Retinal pigment epithelial cell (primary cell): Measurements from ENCODE around the gene ADAM12.
"Not testable (repeated sequence)": the region's sequence is repeated elsewhere in the genome, so short reads cannot be mapped to it uniquely, and the experiment has no call there.

ENCODE experiments used
- DNase-seq: peaks from one replicate; pipeline ENCODE4 v3.0.0-alpha.2; 2010; ENCODE audit warnings: low read depth
- H3K4me3 ChIP-seq: 2 replicates; pipeline ENCODE4 v1.5.1; 2011; ENCODE audit warnings: mild to moderate bottlenecking, low read length, control low read depth, moderate library complexity
- TF ChIP-seq, protein P1 (sequence below): conservative IDR thresholded peaks from 2 replicates; pipeline ENCODE4 v1.5.1; 2011; ENCODE audit warnings: low read depth, low read length, control low read depth, inconsistent platforms

ADAM12 gene

DNA sequence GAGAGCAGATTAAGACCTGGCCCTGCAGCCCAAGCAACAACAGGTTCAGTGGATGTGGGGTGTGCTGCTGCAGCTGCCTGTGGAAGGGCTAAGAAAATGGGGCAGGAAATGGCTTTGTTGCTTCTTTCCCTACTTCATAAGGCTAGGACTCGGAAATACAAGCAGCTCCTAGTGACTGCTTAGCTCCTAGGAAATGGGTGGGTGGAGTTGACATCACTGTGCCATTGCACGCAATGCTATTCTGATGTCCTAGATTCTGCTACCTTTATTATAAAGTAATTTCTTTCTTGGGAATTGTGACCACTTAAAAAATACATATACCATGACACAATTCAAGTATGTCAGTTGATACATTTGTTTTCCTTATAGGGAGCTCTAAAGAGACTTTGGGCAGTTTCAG is 336.1 kb downstream of the ADAM12 start:
- DNase-seq: no peak
- TF ChIP-seq, protein P1, sequence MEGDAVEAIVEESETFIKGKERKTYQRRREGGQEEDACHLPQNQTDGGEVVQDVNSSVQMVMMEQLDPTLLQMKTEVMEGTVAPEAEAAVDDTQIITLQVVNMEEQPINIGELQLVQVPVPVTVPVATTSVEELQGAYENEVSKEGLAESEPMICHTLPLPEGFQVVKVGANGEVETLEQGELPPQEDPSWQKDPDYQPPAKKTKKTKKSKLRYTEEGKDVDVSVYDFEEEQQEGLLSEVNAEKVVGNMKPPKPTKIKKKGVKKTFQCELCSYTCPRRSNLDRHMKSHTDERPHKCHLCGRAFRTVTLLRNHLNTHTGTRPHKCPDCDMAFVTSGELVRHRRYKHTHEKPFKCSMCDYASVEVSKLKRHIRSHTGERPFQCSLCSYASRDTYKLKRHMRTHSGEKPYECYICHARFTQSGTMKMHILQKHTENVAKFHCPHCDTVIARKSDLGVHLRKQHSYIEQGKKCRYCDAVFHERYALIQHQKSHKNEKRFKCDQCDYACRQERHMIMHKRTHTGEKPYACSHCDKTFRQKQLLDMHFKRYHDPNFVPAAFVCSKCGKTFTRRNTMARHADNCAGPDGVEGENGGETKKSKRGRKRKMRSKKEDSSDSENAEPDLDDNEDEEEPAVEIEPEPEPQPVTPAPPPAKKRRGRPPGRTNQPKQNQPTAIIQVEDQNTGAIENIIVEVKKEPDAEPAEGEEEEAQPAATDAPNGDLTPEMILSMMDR: no peak
- no peak overlapping the region for H3K4me3 ChIP-seq

DNA sequence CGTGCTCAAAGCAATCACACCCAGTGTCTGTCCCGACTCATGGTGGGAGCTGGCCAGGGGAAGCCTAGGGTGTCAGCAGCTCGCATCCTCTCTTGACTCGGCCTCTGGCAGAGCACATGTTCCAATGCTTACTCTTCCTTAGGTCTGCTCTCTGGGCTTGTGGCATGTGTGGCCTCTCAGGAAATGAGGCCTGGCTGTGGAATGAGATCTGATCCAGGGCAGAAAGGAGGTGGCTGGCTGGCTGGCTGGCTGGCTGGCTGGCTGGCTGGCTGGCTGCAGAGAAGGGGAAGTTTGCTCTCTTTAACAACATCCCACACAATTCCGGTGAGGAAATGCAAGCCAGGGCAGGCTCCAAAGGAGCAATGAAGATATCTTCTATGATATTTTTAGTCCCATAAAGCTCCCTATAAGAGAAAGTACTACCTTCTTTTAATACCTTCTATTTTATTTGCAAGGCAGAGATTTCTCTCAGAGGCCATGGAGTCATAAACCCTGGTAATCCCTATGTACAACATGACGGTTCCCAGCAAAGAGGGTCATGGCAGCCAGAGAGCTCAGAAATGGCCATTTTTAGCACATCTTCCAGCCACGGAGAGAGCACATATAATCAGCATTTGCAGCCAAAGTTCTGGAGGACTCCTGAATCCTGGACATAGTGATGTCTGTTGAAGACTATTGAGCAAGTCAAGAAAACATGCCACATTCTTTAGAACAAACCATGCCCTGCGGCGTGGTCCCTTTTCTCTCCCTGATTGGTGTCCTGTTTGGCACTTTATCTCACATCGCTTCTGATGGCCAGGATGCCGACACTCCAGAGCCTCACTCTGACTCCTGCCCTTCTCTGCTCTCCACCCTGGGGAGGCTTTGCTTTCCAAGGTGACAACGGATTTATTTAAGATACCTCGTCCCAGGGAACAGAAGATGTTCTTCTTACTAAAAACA is 338.2 kb downstream of the ADAM12 start:
- no peak overlapping the region for H3K4me3 ChIP-seq
- TF ChIP-seq, protein P1: no peak
- DNase-seq: no peak

DNA sequence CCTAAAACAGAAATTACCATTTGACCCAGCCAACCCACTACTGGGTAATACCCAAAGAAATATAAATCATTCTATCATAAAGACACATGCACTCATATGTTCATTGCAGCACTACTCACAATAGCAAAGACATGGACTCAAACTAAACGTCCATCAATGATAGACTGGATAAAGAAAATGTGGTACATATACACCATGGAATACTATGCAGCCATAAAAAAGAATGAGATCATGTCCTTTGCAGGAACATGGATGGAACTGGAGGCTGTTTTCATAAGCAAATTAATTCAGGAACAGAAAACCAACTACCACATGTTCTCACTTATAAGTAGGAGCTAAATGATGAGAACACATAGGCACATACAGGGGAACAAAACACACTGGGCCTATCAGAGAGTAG is 340.5 kb downstream of the ADAM12 start:
- H3K4me3 ChIP-seq, DNase-seq: not testable (repeated sequence)

DNA sequence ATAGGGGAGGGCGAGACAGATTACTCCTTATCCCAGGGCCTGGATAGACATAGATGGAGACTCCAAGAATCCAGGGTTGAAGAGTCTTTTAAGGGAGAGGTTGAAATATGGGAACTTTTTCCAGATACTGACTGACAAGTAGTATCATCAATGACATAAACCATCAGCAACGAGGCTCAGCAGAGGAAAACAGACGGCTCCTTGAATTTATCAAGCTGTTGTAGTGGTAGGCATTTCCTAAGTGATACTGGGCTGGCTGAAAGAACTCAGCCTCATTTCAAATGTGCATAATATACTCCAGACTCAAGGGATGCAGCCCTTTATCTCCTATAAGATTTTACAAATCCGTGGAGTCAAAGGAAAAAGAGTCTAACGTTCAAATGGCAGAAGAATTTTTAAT is 341.4 kb downstream of the ADAM12 start:
- TF ChIP-seq, protein P1: no peak
- no peak overlapping the region for H3K4me3 ChIP-seq
- no peak for DNase-seq

DNA sequence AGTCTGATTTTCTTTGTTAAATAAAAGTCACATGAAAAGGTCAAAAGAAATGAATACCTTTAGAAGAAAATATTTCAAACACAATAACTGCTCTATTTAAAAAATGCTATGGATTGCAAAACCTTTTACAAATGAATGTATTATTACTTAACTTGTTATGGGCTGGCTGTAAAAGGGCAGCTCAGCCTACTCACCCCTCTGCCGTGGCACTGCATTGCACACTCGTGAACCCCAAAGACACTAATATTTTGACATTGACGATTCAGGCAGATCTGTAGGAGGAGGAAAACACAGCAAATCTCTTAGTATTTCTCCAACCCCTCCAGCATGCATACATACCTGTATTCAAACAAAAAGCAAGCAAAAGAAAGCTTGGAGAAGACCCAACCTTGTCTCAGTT is 342.4 kb downstream of the ADAM12 start:
- no peak overlapping the region for H3K4me3 ChIP-seq
- DNase-seq: no peak
- TF ChIP-seq, protein P1: no peak

DNA sequence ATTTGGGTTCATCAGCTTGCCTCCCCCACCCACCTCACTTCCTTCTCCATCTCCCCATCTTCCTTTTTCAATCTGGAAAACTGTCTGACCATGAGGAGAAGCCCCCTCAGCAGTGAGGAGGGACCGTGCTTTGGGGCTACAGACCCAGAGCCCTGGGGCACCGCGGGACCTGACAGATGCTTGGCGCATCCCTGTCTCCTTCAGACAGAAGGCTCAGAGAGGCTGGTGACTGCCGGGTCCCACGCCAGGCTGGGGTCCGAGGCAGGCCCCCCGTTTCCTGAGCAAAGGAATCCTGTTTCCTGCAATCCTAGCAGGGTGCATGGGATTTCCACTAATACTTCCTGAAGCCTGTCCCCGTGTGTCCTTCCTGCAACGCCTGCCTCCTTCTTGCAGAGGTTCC is 344.9 kb downstream of the ADAM12 start:
- DNase-seq: no peak
- H3K4me3 ChIP-seq: no peak overlapping the region
- TF ChIP-seq, protein P1: no peak

DNA sequence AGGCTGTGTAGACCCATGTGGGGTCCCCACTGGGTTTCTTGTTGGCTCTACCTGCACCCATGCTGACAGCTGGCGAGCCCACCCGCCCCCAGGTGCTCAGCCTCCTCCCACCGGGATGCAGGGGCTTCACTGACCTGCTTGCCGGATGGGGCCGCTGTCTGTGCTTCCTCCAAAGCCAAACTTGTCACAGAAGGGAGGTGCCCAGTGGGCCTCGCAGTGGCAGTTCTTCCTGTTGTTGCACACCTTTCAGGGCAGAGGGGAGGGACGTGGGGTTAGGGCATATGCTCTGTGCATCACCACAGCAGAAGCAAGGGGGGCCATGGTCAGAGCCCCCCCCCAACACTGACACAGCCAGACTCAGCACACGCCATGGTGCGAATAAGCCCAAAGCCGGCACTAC is 345.4 kb downstream of the ADAM12 start:
- TF ChIP-seq, protein P1: no peak
- no peak for DNase-seq
- H3K4me3 ChIP-seq: no peak overlapping the region
